Mesodermal cell (in vitro differentiated cells): ENCODE measurements around the gene ERBIN.
A peak's percentile ranks its signal among the peaks of the same experiment; 100 is the strongest.

ENCODE experiments used
- H3K27ac ChIP-seq: 2 replicates; pipeline ENCODE4 v1.7.0; 2013; ENCODE audit warnings: mild to moderate bottlenecking, low read depth, low read length, moderate library complexity; ENCODE audit not compliant: severe bottlenecking
- H3K36me3 ChIP-seq: 2 replicates; pipeline ENCODE4 v1.7.1; 2013; ENCODE audit warnings: mild to moderate bottlenecking, low read length, moderate library complexity; ENCODE audit not compliant: control insufficient read depth, insufficient read depth
- H3K4me1 ChIP-seq: one replicate; pipeline ENCODE4 v1.7.1; 2013; ENCODE audit warnings: mild to moderate bottlenecking, low read length; ENCODE audit not compliant: insufficient read depth, control insufficient read depth, poor library complexity, severe bottlenecking
- H3K4me3 ChIP-seq: 2 replicates; pipeline ENCODE4 v1.7.0; 2013; ENCODE audit warnings: low read length, control low read depth, mild to moderate bottlenecking; ENCODE audit not compliant: insufficient read depth, poor library complexity, severe bottlenecking; ENCODE audit errors: extremely low read depth
- H3K9me3 ChIP-seq: 2 replicates; pipeline ENCODE4 v1.7.1; 2013; ENCODE audit warnings: mild to moderate bottlenecking, low read length, moderate library complexity; ENCODE audit not compliant: control insufficient read depth
- WGBS, 2 experiments: methylation state at CpG; one replicate each; pipeline ENCODE4 v1.1.5; 2013; ENCODE audit warnings: missing lambda C conversion rate in 2 of 2; ENCODE audit not compliant: insufficient coverage in 2 of 2; 5-methylcytosine and 5-hydroxymethylcytosine counted together

ERBIN gene

GRCh38 chr5:65928322-65928752 lies 2.0 kb downstream of the ERBIN start:
- H3K27ac ChIP-seq: no peak overlapping the region
- peaks cover 4% of the 10 kb centered on the region for H3K4me1 ChIP-seq
- no peaks in the 10 kb centered on the region for H3K9me3 ChIP-seq
- 20% methylated on average over 1 of the region's 5 CpGs; no CpG with 5 or more reads in 1 of the 2 experiments for WGBS, 2 experiments
- peak overlapping the region; percentile 82 for H3K4me3 ChIP-seq
- H3K36me3 ChIP-seq: peaks cover 10% of the 10 kb centered on the region

- H3K36me3 ChIP-seq: peaks cover 13% of the 10 kb centered on the region
- H3K4me1 ChIP-seq: no peaks in the 10 kb centered on the region
- no peaks in the 10 kb centered on the region for H3K9me3 ChIP-seq
- no peak overlapping the region for H3K27ac ChIP-seq
- peak overlapping the region; percentile 82 for H3K4me3 ChIP-seq
- WGBS, 2 experiments: 60% methylated on average over 1 of the region's 3 CpGs; no CpG with 5 or more reads in 1 of the 2 experiments
Observed at GRCh38 chr5:65928860-65929259, 2.5 kb downstream of the ERBIN start.

GRCh38 chr5:65932676-65933075 lies 6.3 kb downstream of the ERBIN start:
- peaks cover 19% of the 10 kb centered on the region for H3K36me3 ChIP-seq
- peaks cover 5% of the 10 kb centered on the region for H3K9me3 ChIP-seq
- H3K27ac ChIP-seq: no peak overlapping the region
- no peak overlapping the region for H3K4me3 ChIP-seq
- 100% methylated on average over 3 of the region's 4 CpGs; no CpG with 5 or more reads in 1 of the 2 experiments for WGBS, 2 experiments
- H3K4me1 ChIP-seq: no peaks in the 10 kb centered on the region

GRCh38 chr5:65933295-65933694 lies 6.9 kb downstream of the ERBIN start:
- Histone ChIP-seq H3K4me1 (no peaks in the 10 kb centered on the region), H3K27ac (no peak overlapping the region), H3K36me3 (peaks cover 21% of the 10 kb centered on the region), H3K9me3 (peaks cover 11% of the 10 kb centered on the region), H3K4me3 (no peak overlapping the region)
- 100% methylated on average over 1 of the region's 2 CpGs for WGBS, 2 experiments

GRCh38 chr5:65938256-65938655 lies 11.9 kb downstream of the ERBIN start:
- Histone ChIP-seq H3K36me3 (peaks cover 27% of the 10 kb centered on the region), H3K9me3 (peaks cover 11% of the 10 kb centered on the region), H3K4me3 (no peak overlapping the region), H3K27ac (no peak overlapping the region), H3K4me1 (no peaks in the 10 kb centered on the region)
- 98 to 100% methylated on average over 4 to 5 of the region's 5 CpGs for WGBS, 2 experiments

DNA sequence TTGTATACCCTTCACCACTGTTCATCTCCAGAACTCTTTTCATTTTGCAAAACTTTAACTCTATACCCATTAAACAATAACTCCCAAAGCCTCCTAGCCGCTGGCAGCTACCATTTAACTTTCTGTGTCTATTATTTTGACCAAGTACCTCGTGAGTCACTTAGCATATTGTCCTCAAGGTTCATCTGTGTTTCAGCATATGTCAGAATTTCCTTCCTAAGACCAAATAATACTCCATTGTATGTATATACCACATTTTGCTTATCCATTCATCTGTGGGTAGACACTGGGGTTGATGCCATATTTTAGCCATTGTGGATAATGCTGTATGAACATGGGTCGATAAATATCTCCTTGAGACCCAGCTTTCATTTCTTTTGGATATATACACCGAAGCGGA lies 17.4 kb downstream of the ERBIN start:
- 96 to 100% methylated on average over 2 to 3 of the region's 5 CpGs for WGBS, 2 experiments
- H3K27ac ChIP-seq: no peak overlapping the region
- H3K36me3 ChIP-seq: peaks cover 32% of the 10 kb centered on the region
- H3K4me1 ChIP-seq: no peaks in the 10 kb centered on the region
- H3K4me3 ChIP-seq: no peak overlapping the region
- no peaks in the 10 kb centered on the region for H3K9me3 ChIP-seq

DNA sequence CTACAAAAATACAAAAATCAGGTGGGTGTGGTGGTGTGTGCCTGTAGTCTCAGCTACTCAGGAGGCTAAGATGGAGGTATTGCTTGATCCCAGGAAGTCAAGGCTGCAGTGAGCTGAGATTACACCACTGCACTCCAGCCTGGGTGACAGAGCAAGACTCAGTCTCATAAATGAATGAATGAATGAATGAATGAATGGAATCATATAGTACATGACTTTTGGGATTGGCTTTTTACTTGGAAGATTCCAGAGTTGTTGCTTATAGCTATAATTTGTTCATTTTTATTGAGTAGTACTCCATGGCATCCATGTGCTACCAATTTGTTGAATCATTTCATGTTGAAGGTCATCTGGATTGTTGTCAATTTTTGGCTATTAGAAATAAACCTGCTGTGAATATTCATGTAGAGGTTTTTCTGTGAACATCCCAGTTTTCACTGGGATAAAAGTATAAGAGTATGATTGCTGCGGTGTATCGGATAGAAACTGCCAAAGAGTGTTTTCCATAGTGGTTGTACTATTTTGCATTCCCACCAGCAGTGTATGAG lies 19.9 kb downstream of the ERBIN start:
- Histone ChIP-seq H3K27ac (no peak overlapping the region), H3K4me3 (no peak overlapping the region), H3K9me3 (no peaks in the 10 kb centered on the region), H3K4me1 (no peaks in the 10 kb centered on the region), H3K36me3 (peaks cover 28% of the 10 kb centered on the region)
- no CpG with 5 or more reads among the region's 2 CpGs for WGBS, 2 experiments

- 86 to 92% methylated on average over 2 of the region's 4 CpGs for WGBS, 2 experiments
- Histone ChIP-seq H3K9me3 (no peaks in the 10 kb centered on the region), H3K27ac (no peak overlapping the region), H3K4me3 (no peak overlapping the region), H3K36me3 (peaks cover 39% of the 10 kb centered on the region), H3K4me1 (no peaks in the 10 kb centered on the region)
Observed at GRCh38 chr5:65948115-65948747, 21.9 kb downstream of the ERBIN start.

DNA sequence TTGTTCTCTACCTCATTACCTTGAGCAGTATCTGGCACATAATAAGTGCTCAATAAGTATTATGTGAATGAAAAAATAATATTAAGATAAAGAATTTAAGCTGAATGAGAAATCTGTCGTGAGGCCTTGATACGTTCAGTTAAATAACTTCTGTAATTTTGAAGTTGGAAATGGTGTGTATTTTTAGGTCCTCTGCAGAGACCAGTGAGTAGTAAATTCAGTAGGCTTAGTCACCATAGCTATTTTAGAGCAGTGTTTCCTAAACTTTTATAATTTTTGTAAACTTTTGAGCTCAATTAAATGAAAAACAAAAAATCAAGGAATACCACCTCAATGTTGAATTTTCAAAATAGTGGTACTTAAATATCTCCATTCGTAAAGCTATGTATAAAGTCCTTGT lies 25.0 kb downstream of the ERBIN start:
- Histone ChIP-seq H3K4me1 (no peaks in the 10 kb centered on the region), H3K9me3 (no peaks in the 10 kb centered on the region), H3K27ac (no peak overlapping the region), H3K36me3 (peaks cover 31% of the 10 kb centered on the region), H3K4me3 (no peak overlapping the region)
- WGBS, 2 experiments: 100% methylated on average over 2 of the region's 3 CpGs; no CpG with 5 or more reads in 1 of the 2 experiments

GRCh38 chr5:65952259-65952658 lies 25.9 kb downstream of the ERBIN start:
- Histone ChIP-seq H3K27ac (no peak overlapping the region), H3K4me3 (no peak overlapping the region), H3K9me3 (no peaks in the 10 kb centered on the region), H3K4me1 (no peaks in the 10 kb centered on the region), H3K36me3 (peaks cover 34% of the 10 kb centered on the region)
- no CpG with 5 or more reads among the region's 1 CpG for WGBS, 2 experiments

GRCh38 chr5:65954200-65954599 lies 27.8 kb downstream of the ERBIN start:
- no peaks in the 10 kb centered on the region for H3K4me1 ChIP-seq
- 84 to 90% methylated on average over 2 of the region's 3 CpGs for WGBS, 2 experiments
- H3K4me3 ChIP-seq: no peak overlapping the region
- H3K9me3 ChIP-seq: no peaks in the 10 kb centered on the region
- no peak overlapping the region for H3K27ac ChIP-seq
- H3K36me3 ChIP-seq: peaks cover 34% of the 10 kb centered on the region
